NCI-H345 treated with DMSO at 0.1 percent for 48 hours (cell line): Measurements from ENCODE around the gene ZNF609.
"Not testable (repeated sequence)": the region's sequence is repeated elsewhere in the genome, so short reads cannot be mapped to it uniquely, and the experiment has no call there.

ENCODE experiments used
- DNase-seq: peaks from one replicate; lab custom pipeline; 2025; ENCODE audit not compliant: unreplicated experiment; lab: John Stamatoyannopoulos, UW

Gene ZNF609

GRCh38 chr15:64454282-64454681 lies 6.1 kb upstream of the ZNF609 start:
- DNase-seq = no peak

DNA sequence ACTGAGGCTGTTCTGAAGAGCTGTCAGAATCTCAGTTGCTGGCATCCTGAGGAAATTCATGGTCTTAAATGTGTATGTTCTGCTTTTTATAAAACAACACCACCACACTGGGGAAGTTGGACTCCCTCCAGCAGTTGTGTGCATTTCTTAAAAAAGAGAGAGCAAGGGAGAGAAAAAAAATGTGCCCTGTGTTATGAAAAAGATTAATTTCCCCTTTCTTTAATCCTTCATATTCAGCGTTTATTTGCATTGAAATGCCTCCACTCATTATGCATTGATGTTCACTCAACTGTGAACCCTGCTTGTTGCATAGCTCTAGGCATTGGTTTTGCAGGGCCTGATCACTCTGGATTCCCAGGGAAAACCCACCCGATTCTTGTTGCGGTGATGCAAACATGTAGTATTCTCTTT lies 4.4 kb upstream of the ZNF609 start:
- no peak for DNase-seq

DNA sequence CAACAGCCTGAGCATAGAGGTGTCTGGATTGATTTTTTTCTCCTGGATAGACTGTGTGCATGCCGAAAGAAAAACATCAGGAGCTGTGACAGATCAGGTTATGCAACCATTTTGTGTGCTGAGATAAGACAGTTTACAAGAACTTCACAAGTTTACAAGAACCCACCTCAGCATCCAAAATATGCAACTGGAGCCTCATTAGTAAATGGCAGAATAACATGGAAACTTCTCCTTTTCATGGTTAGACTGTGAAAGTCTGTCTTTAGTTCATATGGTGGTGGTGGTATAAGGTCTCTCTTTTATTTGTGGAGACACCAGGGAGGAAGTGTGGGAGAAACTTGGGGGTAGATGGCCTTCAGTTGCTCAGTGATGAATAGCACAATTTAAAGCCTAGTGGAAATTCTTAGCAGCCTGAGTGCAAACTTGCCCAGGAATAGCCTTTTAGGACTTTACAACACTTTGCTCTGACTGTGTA lies 3.7 kb upstream of the ZNF609 start:
- DNase-seq = no peak

GRCh38 chr15:64459066-64459781 lies 1.2 kb upstream of the ZNF609 start:
- DNase-seq = no peak

GRCh38 chr15:64460724-64461720 lies 644 bp downstream of the ZNF609 start:
- no peak for DNase-seq

DNA sequence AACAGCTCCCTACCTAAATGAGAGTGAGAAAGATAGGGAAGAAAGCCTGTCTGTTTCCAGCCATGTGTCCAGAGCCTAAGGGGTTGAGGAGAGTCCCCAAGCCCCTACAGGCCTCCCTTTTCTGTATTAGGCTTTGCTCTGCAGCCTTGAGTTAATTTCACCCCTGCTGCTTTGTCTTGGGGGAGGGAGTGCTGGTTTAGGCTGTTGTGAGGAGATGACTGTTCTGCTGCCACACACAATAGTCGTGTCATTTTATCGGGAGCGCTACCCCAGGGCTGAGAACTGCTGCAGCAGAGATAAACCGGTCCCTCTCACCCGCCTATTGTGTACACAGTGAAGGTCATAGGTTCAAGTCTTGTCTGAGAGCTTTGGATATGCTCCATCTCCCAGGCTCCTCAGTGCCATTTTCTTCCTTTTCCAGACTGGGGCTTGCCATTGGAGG lies 1.4 kb downstream of the ZNF609 start:
- peak; percentile 16 for DNase-seq

GRCh38 chr15:64462492-64462891 lies 2.1 kb downstream of the ZNF609 start:
- no peak for DNase-seq

GRCh38 chr15:64464276-64465005 lies 4.1 kb downstream of the ZNF609 start:
- peak; percentile 61 for DNase-seq

DNA sequence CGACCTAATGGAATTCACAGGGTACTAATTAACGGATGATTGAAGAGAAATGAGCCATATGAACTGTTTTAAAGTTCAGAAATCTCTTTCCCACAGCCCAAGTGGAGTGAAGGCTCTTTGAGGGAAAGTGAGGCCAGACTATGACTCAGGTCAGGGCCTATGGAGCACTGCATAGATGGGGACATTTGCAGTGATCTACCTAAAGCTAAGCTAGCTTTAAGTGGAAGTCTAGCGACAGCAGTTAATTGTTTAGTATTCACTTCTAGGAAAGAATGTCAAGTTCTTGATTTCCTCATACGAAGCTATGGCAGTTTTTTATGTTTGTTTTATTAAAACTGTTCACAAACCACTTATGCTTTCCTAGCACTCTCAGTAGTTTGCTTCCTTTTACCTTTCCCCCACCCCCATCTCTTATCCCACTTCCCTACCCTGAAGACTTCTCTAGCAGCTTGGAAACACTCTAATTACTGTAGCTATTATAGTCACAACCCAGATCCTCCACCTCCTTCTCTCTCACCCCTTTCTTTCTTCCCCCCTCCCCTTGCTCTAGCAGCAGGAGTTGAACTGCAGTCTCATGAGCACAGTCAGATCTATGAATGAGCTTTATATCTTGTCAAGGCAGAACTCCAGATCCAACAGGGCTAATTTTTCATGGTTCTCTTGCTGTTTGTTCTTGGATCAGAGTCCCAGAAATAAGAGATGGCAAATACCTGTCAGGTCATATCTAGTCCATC lies 6.2 kb downstream of the ZNF609 start:
- DNase-seq = no peak

GRCh38 chr15:64472161-64472560 lies 11.8 kb downstream of the ZNF609 start:
- DNase-seq = no peak

DNA sequence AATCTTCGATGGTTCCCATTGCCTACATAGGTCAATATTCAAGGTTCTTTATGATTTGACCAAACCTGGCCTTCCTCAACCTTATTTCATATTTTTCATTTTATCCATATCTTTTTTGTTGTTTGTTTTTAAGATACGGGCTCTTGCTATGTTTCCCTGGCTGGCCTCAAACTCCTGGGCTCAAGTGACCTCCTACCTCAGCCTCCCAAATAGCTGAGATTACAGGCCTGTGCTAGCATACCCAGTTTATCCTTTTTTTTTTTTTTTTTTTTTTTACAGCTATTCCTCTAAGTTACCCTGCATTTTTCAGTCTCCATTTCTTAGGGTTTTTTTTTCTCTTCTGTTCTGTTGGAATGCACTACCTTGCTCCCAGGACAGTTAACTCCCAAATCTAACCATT lies 14.5 kb downstream of the ZNF609 start:
- no peak for DNase-seq

GRCh38 chr15:64476550-64476949 lies 16.2 kb downstream of the ZNF609 start:
- DNase-seq = no peak

DNA sequence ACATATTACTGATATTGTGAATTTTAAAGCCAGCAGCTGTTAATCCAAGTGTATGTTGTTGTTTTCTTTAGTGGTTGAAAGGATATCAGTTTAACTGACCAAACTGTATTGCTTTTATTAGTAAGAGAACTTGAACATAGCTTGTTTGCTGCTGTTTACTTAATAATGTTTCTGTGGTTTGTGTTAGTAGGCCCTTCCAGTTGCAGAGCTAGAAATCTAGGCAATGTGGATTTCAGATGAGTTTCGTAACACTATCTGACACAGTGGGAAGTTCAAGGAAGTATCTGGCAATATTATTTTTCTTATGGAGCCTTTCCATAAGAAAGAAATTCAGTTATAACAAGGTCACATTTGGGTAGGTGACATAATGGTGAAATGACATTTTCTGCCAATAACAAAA lies 18.5 kb downstream of the ZNF609 start:
- no peak for DNase-seq

DNA sequence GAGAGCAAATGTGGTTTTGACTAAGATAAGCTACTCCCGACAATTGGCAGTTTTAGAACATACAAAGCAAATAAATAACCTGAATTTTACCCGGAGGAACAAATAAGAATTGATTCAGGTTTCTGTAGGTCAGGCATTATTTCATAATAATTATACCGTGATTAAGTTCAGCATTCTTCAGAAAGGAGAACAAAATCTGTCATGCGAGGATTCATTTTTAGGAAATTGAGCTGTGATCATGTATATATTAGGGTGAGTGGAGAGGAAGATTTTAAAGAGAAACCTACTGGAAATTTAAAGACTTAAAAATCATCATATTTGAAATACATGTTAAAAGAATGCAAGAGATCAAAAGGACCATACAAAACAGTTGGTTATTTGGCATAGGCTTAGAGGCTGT lies 20.5 kb downstream of the ZNF609 start:
- no peak for DNase-seq

- DNase-seq = no peak
Observed at GRCh38 chr15:64483749-64484148, 23.4 kb downstream of the ZNF609 start.

- DNase-seq = no peak
Observed at GRCh38 chr15:64485796-64486195, 25.4 kb downstream of the ZNF609 start.

- DNase-seq = no peak
Observed at GRCh38 chr15:64490598-64491259, 30.4 kb downstream of the ZNF609 start.

GRCh38 chr15:64493641-64494040 lies 33.3 kb downstream of the ZNF609 start:
- DNase-seq = no peak

DNA sequence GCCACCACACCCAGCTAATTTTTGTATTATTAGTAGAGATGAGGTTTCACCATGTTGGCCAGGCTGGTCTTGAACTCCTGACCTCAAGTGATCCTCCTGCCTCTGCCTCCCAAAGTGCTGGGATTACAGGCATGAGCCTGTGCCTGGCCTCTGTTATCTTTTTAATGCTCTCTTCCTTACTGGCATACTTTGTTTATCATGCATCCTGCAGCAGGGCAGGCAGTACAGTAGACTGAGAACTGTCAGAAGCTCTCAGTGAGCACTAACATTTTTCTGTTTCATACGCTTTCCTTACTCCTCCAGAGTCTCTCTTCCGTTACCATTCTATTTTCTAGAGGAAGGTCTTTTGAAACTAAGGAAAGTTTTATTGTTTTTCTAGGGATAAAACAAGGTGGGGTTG lies 35.6 kb downstream of the ZNF609 start:
- not testable (repeated sequence) for DNase-seq
